ENCODE results near the gene ASH1L. TPM values are rescaled to one million over a fixed set of nuclear protein-coding genes. Genes with fewer than 3 reads are reported as not detected.
"Not testable (repeated sequence)": the region's sequence is repeated elsewhere in the genome, so short reads cannot be mapped to it uniquely, and the experiment has no call there.

The ASH1L gene
- total RNA-seq, 1 donor from 2014 or later: 51.5 TPM

GRCh38 chr1:155499263-155499662, 63.3 kb downstream of the ASH1L start:
- Mint-ChIP-seq H3K9me3 (ENCODE audit: unreplicated experiment) (no peaks in the 10 kb centered on the region), H3K27me3 (ENCODE audit: unreplicated experiment) (no peaks in the 10 kb centered on the region), H3K4me1 (ENCODE audit: unreplicated experiment) (peaks cover 14% of the 10 kb centered on the region), H3K36me3 (ENCODE audit: unreplicated experiment) (peaks cover 4% of the 10 kb centered on the region), H3K4me3 (ENCODE audit: unreplicated experiment) (no peak overlapping the region), H3K27ac (ENCODE audit: unreplicated experiment) (no peak overlapping the region)
- no peak for TF ChIP-seq CTCF (IDR thresholded peaks at IDR 0.05)
- no peak for DNase-seq (ENCODE audit: extremely low spot score, unreplicated experiment)

- not testable (repeated sequence) for DNase-seq (ENCODE audit: extremely low spot score, unreplicated experiment); H3K9me3 Mint-ChIP-seq (ENCODE audit: unreplicated experiment); H3K36me3 Mint-ChIP-seq (ENCODE audit: unreplicated experiment); H3K4me3 Mint-ChIP-seq (ENCODE audit: unreplicated experiment); H3K4me1 Mint-ChIP-seq (ENCODE audit: unreplicated experiment); H3K27ac Mint-ChIP-seq (ENCODE audit: unreplicated experiment); H3K27me3 Mint-ChIP-seq (ENCODE audit: unreplicated experiment)
These were observed 69.0 kb downstream of the ASH1L start for GRCh38 chr1:155493595-155493994.

GRCh38 chr1:155488419-155488818, 74.2 kb downstream of the ASH1L start:
- not testable (repeated sequence) for H3K36me3 Mint-ChIP-seq (ENCODE audit: unreplicated experiment)

GRCh38 chr1:155487541-155487940, 75.1 kb downstream of the ASH1L start:
- H3K27me3 Mint-ChIP-seq (ENCODE audit: unreplicated experiment): no peaks in the 10 kb centered on the region
- DNase-seq (ENCODE audit: extremely low spot score, unreplicated experiment): no peak
- H3K36me3 Mint-ChIP-seq (ENCODE audit: unreplicated experiment): peaks cover 2% of the 10 kb centered on the region
- no peak overlapping the region for H3K27ac Mint-ChIP-seq (ENCODE audit: unreplicated experiment)
- H3K4me3 Mint-ChIP-seq (ENCODE audit: unreplicated experiment): no peak overlapping the region
- H3K4me1 Mint-ChIP-seq (ENCODE audit: unreplicated experiment): peaks cover 12% of the 10 kb centered on the region
- no peaks in the 10 kb centered on the region for H3K9me3 Mint-ChIP-seq (ENCODE audit: unreplicated experiment)
- TF ChIP-seq CTCF (IDR thresholded peaks at IDR 0.05): no peak

More at GRCh38 chr1:155488419-155488818, 74.2 kb downstream of the ASH1L start:
- H3K4me3 Mint-ChIP-seq (ENCODE audit: unreplicated experiment); H3K27me3 Mint-ChIP-seq (ENCODE audit: unreplicated experiment); DNase-seq (ENCODE audit: extremely low spot score, unreplicated experiment); H3K9me3 Mint-ChIP-seq (ENCODE audit: unreplicated experiment); H3K27ac Mint-ChIP-seq (ENCODE audit: unreplicated experiment): not testable (repeated sequence)
- peaks cover 12% of the 10 kb centered on the region for H3K4me1 Mint-ChIP-seq (ENCODE audit: unreplicated experiment)

GRCh38 chr1:155486952-155487351, 75.7 kb downstream of the ASH1L start:
- not testable (repeated sequence) for H3K27me3 Mint-ChIP-seq (ENCODE audit: unreplicated experiment); H3K36me3 Mint-ChIP-seq (ENCODE audit: unreplicated experiment); H3K9me3 Mint-ChIP-seq (ENCODE audit: unreplicated experiment); H3K4me3 Mint-ChIP-seq (ENCODE audit: unreplicated experiment); DNase-seq (ENCODE audit: extremely low spot score, unreplicated experiment)
- H3K4me1 Mint-ChIP-seq (ENCODE audit: unreplicated experiment): peaks cover 12% of the 10 kb centered on the region
- H3K27ac Mint-ChIP-seq (ENCODE audit: unreplicated experiment): peak overlapping the region; percentile 50

GRCh38 chr1:155485945-155486344, 76.7 kb downstream of the ASH1L start:
- peak overlapping the region; percentile 1 for H3K4me3 Mint-ChIP-seq (ENCODE audit: unreplicated experiment)
- peak overlapping the region; percentile 70 for H3K27ac Mint-ChIP-seq (ENCODE audit: unreplicated experiment)

More at GRCh38 chr1:155485945-155486344, 76.7 kb downstream of the ASH1L start:
- no peak for TF ChIP-seq CTCF (IDR thresholded peaks at IDR 0.05)
- Mint-ChIP-seq H3K27me3 (ENCODE audit: unreplicated experiment) (no peaks in the 10 kb centered on the region), H3K4me1 (ENCODE audit: unreplicated experiment) (peaks cover 12% of the 10 kb centered on the region), H3K36me3 (ENCODE audit: unreplicated experiment) (peaks cover 13% of the 10 kb centered on the region), H3K9me3 (ENCODE audit: unreplicated experiment) (no peaks in the 10 kb centered on the region)
- no peak for DNase-seq (ENCODE audit: extremely low spot score, unreplicated experiment)

Measured in osteocyte (in vitro differentiated cells).